Epithelial cell of esophagus (primary cell): ENCODE results near the gene BICDL2.

Experiments used
- DNase-seq: peaks from one replicate; pipeline ENCODE4 v3.0.0; 2010; ENCODE audit warnings: low read depth
- H3K4me3 ChIP-seq: 2 replicates; pipeline ENCODE4 v1.5.1; 2011; ENCODE audit warnings: mild to moderate bottlenecking, low read length, control low read depth
- TF ChIP-seq, protein P1 (sequence below): IDR thresholded peaks from 2 replicates; pipeline ENCODE4 v1.5.1; 2011; ENCODE audit warnings: low read depth, mild to moderate bottlenecking, low read length, control low read depth, inconsistent platforms; ENCODE audit not compliant: insufficient read depth; ENCODE audit errors: missing control alignments

The BICDL2 gene

GRCh38 chr16:3021449-3022207 is 15.1 kb downstream of the BICDL2 start:
- DNase-seq = peak; percentile 97
- H3K4me3 ChIP-seq = peak overlapping the region; percentile 94
- TF ChIP-seq, protein P1, sequence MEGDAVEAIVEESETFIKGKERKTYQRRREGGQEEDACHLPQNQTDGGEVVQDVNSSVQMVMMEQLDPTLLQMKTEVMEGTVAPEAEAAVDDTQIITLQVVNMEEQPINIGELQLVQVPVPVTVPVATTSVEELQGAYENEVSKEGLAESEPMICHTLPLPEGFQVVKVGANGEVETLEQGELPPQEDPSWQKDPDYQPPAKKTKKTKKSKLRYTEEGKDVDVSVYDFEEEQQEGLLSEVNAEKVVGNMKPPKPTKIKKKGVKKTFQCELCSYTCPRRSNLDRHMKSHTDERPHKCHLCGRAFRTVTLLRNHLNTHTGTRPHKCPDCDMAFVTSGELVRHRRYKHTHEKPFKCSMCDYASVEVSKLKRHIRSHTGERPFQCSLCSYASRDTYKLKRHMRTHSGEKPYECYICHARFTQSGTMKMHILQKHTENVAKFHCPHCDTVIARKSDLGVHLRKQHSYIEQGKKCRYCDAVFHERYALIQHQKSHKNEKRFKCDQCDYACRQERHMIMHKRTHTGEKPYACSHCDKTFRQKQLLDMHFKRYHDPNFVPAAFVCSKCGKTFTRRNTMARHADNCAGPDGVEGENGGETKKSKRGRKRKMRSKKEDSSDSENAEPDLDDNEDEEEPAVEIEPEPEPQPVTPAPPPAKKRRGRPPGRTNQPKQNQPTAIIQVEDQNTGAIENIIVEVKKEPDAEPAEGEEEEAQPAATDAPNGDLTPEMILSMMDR = no peak

GRCh38 chr16:3020604-3021448 is 15.9 kb downstream of the BICDL2 start:
- peak; percentile 93 for DNase-seq
- TF ChIP-seq, protein P1 = no peak
- peak overlapping the region; percentile 94 for H3K4me3 ChIP-seq

DNA sequence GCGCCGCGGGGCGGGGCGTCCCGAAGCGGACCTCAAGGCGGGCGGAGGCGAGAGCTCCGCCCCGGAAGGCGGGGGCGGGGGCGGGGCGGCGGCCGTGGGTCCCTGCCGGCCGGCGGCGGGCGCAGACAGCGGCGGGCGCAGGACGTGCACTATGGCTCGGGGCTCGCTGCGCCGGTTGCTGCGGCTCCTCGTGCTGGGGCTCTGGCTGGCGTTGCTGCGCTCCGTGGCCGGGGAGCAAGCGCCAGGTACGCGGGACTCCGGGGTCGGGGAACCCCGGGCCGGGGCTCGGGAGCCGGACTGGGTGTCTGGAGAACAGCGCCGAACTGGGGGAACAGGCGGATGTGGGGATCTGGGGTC is 16.5 kb downstream of the BICDL2 start, which contains the start of gene TNFRSF12A:
Gene TNFRSF12A, plus strand, starts transcription at position 122 of the 357 bp plus-strand sequence. Its CDS starts 30 bp downstream, at position 152.
- TF ChIP-seq, protein P1 = no peak
- H3K4me3 ChIP-seq = peak within 1 kb of the TSS; percentile 94
- peak; percentile 87 for DNase-seq

DNA sequence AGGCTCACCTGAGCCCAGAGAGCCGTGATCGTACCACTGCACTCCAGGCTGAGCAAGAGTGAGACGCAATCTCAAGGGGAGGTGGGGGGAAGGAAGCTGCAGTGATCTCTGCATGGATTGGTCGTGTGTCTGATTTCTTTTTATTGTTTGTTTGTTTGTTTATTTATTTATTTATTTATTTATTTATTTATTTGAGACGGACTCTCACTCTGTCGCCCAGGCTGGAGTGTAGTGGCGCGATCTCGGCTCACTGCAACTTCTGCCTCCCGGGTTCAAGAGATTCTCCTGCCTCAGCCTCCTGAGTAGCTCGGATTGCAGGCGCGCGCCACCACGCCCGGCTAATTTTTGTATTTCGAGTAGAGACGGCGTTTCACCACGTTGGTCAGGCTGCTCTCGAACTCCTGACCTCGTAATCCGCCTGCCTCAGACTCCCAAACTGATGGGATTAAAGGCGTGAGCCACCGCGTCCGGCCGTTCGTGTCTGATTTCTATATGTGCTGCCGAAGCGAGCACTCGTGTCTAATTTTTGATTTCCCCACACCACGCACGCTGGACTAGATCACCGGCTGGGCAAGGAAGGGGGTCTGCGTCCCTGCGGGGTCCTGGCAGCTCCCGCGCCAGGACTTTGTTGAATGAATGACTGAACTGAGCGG is 17.0 kb downstream of the BICDL2 start:
- TF ChIP-seq, protein P1 = no peak
- peak overlapping the region; percentile 48 for H3K4me3 ChIP-seq
- no peak for DNase-seq

- TF ChIP-seq, protein P1 = peak; percentile 10
- no peak within 1 kb of the TSS for H3K4me3 ChIP-seq
Observed at GRCh38 chr16:3017794-3018506, 18.8 kb downstream of the BICDL2 start, which contains the start of gene CLDN6. CLDN6 (minus strand) TSS chr16:3018183; CDS start chr16:3016021, 2,162 bp downstream.

DNA sequence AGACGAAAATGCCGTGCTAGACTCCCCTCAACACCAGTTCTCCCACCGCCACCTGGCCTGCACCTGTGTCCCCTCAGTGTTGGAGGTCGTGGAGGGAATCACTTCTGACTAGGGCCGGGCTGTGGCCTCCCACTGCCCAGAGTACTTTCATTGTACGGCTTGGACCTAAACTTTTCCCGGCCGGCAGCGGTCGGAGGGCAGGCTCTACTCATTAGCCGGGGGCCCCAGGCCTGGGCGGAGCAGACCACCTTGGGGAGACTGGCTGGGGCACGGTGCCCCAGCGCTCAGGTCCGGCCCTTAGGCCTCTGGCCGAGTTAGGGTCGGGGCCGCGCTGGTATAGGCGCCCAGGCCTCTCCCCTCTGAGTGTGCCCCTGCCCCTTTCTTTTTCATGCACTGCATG is 19.4 kb downstream of the BICDL2 start:
- DNase-seq = no peak
- TF ChIP-seq, protein P1 = no peak

More at GRCh38 chr16:3017794-3018506, 18.8 kb downstream of the BICDL2 start, which contains the start of gene CLDN6:
- DNase-seq = no peak

More for the DNA sequence above, 19.4 kb downstream of the BICDL2 start:
- no peak overlapping the region for H3K4me3 ChIP-seq
